ENCODE measurements around the gene ATP1A1.

Gene ATP1A1

DNA sequence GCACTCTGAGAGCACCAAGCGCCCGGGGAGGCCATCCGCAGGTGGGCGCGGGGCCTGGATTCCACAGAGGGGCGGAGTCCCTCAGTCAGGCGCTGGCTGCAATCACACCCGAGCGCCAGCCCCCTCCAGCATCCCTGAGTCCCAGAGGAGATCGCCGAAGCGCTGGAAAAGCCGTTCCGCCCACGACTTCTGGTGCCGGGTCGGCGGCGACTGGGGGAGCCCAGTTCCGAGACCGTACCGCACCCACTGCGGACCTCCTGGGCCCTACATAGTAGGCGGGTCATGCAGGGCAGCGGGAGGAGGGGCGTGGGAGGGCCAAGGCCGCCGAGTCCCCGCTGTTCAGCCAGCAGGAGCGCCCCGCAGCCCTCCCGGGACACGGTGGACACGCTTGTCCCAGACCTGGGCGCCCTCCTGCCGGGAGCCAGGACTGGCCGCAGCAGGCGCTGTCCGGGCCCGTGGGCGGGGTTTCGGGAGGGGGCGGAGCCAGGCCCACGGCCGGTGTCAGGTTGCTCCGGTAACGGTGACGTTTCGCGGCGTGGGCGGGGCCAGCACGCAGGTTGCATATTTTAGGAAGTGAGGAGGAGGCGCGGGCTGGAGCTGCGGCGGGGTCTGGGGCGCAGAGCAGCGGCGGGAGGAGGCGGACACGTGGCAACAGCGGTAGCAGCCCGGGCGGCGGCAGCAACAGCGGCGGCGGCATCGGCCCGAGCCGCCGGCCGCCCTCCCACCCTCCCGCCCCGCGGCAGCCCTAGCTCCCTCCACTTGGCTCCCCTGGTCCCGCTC lies at the start of gene ATP1A1:
ATP1A1 (plus strand) TSS at position 594 of the 780 bp plus-strand sequence. CDS start 268 bp downstream, outside the sequence.
- peak; percentile 82 to 90 for DNase-seq

GRCh38 chr1:116323491-116323890 lies 49.6 kb upstream of the ATP1A1 start:
- no peak for DNase-seq

GRCh38 chr1:116324411-116324810 lies 48.6 kb upstream of the ATP1A1 start:
- no peak for DNase-seq

DNA sequence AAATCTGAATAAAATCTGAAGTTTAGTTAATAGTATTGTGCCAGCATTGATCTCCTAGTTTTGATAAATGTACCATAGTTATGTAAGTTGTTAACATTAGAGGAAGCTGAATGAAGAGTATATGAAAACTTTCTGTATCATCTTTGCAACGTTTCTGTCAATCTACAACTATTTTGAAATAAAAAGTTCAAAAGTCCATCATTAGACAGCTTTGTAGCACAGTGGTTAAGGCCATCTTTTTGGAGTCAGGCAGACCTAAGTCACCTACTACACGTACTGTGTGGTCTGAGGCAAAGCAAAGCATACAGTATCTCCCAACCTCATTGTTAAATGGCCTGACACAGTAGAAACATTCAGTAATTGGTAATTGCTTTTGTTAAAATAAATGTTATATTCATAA lies 47.9 kb upstream of the ATP1A1 start:
- DNase-seq: no peak

DNA sequence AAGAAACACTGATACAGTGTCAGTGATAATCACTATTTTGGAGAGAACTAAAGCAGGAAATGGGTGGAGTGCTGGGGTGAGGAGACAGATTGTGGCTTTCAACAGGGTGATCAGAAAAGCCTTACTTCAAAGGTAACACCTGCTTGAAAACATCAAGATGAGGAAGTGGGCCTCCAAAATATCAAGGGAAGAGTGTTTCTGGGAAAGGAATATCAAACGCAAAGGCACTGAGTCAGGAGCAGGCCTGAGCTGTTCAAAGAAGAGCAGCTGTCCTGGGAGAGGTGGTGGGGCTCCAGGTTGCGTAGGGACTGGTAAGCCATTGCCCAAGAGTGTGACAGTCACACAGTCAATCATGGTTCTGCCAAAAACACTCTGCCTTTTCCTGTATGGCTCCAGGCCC lies 47.1 kb upstream of the ATP1A1 start:
- DNase-seq: no peak

DNA sequence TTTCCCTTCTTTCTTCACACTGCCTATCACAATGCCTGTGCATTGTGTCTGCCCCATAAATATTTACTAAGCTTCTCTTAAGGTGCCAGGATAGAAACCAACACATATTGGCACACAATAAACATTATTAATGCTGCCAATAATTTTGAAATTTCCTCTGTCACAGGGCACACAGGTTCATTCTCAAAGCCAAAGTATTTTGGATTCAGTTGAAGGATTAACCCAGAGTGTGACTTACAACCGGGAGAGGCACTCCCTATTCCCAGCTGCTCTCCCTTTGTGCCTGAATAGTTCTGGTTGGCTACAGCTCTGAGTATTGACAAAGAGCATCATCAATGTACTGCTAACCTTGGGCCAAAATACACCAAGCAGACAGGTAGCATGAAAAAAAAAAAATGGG lies 46.6 kb upstream of the ATP1A1 start:
- DNase-seq: no peak

DNA sequence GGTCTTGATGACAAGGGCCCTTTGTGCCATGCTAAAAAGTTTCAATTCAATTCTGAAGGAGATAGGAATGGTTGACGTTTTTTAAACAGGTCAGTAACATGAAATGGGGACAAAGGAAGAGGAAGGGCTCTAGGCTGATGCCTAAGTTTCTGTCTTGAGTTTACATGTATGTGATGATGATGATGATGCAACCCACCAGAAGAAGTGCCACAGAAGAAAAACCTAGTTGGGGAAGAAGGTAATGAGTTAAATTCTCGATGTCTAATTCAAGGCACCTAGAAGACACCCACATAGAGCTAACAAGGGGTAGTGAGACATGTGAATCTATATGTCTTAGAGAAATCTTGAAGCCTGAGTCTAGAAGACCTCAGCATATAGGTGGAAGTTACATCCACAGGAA lies 44.4 kb upstream of the ATP1A1 start:
- no peak for DNase-seq

DNA sequence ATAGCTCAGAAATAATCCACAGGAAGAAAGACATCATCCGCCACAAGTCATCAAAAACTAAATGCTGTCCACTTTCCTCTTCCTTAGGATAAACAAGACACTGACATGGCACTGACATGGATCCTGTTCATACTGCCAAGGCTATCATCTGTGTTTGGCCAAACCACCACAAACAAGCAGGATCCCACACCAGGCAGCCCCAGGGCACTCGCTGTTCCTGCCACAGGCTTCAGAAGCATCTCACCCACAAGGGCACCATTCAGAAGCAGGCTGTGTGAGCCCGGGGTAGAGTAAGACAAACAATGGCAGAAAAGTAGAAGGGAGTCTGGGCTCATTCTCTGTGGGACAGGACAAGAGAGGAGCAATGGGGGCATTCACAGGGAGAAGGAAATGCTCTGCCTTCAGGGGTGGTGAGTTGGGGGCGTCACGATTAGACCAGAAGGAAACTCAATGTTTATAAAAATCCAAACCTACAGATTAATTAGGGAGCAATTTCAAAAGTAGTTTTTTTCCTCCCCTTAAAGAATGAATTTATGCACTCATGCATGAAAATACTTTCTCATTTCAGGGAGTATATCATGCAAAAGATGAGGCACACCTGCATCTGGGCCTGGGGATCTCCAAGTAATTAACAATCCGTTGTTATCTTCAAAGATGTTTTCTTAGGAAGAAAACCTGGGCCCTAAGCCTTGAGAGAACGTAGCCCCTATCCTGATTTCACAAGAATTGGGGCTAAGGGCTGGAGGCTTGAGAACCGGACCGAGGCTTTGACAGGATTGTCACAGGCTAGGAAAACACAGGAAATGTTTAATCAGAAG lies 43.3 kb upstream of the ATP1A1 start:
- DNase-seq: no peak

DNA sequence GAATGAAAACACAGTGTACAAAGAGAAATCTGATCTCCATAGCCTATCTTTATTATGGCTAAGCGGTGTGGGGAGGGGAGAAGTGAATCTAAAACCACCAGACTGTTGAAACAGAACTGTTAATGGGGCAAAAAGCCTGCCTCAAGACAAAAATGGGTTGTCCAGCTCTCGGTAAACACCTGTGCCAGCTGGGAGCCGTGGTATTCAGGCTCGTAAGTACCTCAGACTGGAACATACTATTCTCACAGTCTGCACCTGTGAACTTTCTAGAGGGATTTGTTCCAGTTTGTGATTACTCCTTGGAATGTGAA lies 42.7 kb upstream of the ATP1A1 start:
- no peak for DNase-seq

GRCh38 chr1:116330846-116331245 lies 42.2 kb upstream of the ATP1A1 start:
- DNase-seq: no peak

DNA sequence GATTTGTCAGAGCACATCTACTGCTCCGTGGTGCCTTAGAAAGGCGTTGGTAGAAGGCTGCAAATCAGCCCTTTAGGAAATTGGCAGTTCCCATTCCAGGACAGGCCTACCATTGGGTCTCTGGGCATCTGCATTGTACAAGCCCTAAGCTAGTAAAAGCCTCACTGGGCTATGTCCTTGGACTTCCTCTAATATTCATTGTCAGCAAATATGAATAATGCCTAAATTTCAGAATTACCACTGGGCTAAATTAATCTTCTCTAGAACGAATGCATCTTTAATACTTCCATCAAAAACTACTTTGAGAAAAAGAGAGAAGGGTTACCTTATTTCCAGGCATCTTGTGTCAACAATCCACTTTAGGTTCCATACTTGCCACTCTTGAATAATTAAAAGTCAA lies 41.5 kb upstream of the ATP1A1 start:
- no peak for DNase-seq

DNA sequence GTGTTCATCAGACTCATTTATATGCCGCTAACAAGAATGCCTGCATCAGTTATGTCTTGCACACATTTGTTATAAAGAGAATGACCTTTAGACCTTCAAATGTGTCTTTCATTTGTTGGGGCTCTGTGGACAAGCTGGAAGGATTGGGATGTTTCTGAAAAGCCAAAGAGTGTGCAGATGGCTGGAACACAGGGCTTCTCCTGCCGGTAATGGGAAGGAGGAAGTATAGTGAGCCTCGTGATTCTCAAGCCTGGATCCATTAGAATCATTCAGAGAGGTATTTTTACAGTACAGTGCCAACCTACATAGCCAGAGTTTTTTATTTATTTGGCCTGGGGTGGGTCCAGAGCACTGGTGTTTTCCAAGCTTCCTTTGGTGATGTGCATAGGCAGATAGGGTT lies 40.6 kb upstream of the ATP1A1 start:
- no peak for DNase-seq

- DNase-seq: no peak
Measured at GRCh38 chr1:116333171-116334014, 39.7 kb upstream of the ATP1A1 start.

- no peak for DNase-seq
Measured at GRCh38 chr1:116334015-116334547, 39.0 kb upstream of the ATP1A1 start.

- no peak for DNase-seq
Measured at GRCh38 chr1:116334868-116335635, 38.0 kb upstream of the ATP1A1 start.

DNA sequence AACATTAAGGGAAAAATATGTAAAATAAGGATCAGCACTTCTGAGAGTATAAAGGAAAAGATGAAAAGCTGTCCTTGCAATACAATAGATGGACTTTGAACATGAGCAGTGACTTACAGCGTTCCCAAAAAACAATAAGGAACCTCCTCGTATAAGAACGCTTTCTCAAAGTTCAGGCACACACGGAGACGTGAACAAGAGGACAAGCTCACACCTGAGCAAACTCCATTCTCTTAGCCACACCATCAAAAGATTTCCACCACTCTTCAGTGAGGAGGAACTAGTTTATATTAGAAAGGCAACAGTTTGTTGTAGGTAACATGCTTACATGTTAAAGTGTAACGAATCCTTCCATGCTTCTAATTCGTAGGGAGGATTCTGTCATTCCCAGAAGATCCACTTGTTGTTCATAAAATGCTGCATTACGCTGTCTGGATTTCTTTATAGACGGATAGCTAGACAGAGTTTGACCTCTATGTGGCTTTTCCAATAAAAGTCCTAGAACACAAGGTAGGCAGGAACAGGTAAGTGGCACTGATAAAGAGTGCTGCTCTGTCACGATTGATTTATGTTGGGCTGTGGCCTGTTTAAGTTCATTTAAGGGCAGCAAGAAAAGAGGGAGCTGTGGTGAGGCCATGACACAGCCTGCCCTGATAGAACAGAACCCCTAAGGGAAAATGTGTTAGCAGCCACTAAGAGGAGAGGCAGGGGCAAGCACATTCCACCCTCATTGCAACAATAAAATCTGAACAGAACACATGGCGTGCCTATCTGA lies 37.0 kb upstream of the ATP1A1 start:
- no peak for DNase-seq

DNA sequence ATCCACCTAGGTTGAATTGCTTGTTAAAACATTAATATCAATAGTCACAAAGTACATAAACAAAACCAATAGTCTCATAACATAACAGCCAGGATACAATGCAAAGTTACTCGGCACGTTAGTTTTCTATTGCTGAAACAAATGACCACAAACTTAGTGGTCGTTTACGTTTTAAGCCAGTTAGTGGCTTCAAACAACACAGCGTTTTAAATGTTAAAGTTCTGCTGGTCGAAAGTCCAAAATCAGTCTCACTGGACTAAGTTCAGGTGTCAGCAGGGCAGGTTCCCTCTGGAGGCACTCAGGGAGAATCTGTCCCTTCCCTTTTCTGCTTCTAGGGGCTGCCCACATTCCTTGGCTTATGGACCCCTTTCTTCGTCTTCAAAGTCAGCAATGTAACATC lies 35.6 kb upstream of the ATP1A1 start:
- DNase-seq: no peak

DNA sequence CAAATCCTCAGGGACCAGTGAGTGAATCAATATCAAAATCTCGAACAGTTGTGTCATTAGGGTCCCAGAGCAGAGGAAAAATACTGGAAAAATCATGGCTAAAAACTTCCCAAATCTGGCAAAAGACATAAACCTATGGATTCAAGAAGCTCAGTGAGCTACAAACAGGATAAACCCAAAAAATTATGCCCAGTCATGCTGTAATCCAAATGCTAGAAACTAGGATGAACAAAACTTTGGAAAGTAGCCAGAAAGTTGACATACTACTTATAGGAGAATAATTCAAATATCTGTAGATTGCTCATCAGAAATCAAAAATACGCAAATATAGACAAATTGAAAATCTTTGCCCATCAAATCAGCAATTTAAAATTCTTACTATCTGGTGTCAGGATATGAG lies 34.6 kb upstream of the ATP1A1 start:
- no peak for DNase-seq

GRCh38 chr1:116340506-116341231 lies 32.4 kb upstream of the ATP1A1 start:
- no peak for DNase-seq

DNA sequence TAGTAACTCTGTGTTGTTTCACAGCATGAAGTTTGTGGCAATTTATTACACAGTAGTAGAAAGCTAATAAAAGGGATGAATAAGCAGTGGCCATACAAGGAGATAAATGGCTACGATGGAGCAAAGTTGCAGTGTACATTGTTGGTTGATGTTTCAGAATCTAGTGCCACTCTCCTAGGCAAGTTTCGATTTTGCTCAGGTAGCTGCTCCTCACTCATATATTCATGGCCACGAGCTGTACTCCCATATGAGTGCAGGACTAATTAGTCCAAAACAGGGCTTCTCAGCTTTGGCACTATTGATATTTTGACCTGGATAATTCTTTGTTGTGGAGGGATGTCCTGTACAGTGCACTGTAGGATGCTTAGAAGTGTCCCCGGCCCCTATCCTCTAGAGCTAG lies 30.0 kb upstream of the ATP1A1 start:
- DNase-seq: no peak

GRCh38 chr1:116345011-116345410 lies 28.0 kb upstream of the ATP1A1 start:
- no peak for DNase-seq

Data from Kasumi-1 (cell line).